HCT116 (cell line): ENCODE measurements around the gene BAD.

Source experiments
- CTCF ChIP-seq, 3 experiments: fragments of 200-600 bp in 1 of 3; sonication (generic) in 1 of 3; IDR thresholded peaks in 2 of 3; conservative IDR thresholded peaks in 1 of 3; 2 replicates each; pipeline ENCODE4 v1.5.1; 2012 to 2017; ENCODE audit warnings: low read depth in 2 of 3, low read length in 2 of 3, antibody characterized with exemption in 1 of 3, borderline replicate concordance in 1 of 3, control low read depth in 1 of 3, mild to moderate bottlenecking in 1 of 3, mixed read lengths in 1 of 3, mixed run types in 1 of 3, moderate library complexity in 1 of 3; ENCODE audit not compliant: insufficient read depth in 1 of 3
- EGR1 ChIP-seq: IDR thresholded peaks from 2 replicates; pipeline ENCODE4 v1.6.1; 2012; ENCODE audit warnings: low read depth
- EZH2 ChIP-seq: fragments of 200-600 bp; sonication (generic); IDR thresholded peaks from 2 replicates; pipeline ENCODE4 v1.6.1; 2017; ENCODE audit warnings: antibody characterized with exemption, mixed run types
- FOSL1 ChIP-seq: IDR thresholded peaks from 2 replicates; pipeline ENCODE4 v1.6.1; 2012; ENCODE audit warnings: low read depth
- JUND ChIP-seq: IDR thresholded peaks from 2 replicates; pipeline ENCODE4 v1.6.1; 2012
- POLR2A ChIP-seq: IDR thresholded peaks from 2 replicates; pipeline ENCODE4 v1.7.0; 2011; ENCODE audit warnings: borderline replicate concordance; ENCODE audit not compliant: insufficient read depth, insufficient read length; ENCODE audit errors: extremely low read depth
- POLR2AphosphoS5 ChIP-seq: IDR thresholded peaks from 2 replicates; pipeline ENCODE4 v1.6.1; 2011; ENCODE audit warnings: mild to moderate bottlenecking, low read depth, low read length, moderate library complexity
- SIN3A ChIP-seq: IDR thresholded peaks from 2 replicates; pipeline ENCODE4 v1.6.1; 2012; ENCODE audit warnings: low read depth
- SRF ChIP-seq: IDR thresholded peaks from 2 replicates; pipeline ENCODE4 v1.6.1; 2012; ENCODE audit warnings: low read depth

DNA sequence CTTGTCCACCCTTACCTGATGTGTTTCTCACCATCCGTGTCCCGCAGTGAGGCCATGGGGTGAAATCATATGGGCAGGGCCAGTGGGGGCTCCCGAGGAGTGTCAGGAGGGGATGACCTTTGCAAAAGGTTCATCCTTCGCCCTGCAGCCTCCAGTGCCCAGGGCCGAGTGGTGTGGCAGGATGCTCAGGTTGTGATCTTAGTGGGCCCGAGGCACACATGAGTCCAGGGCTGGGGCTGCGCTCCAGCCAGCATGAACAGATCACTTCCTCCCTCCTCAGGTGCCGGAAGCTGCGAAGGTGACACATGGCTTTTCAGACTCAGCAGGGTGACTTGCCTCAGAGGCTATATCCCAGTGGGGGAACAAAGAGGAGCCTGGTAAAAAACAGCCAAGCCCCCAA, 46.4 kb downstream of the BAD start:
- TF ChIP-seq CTCF (IDR thresholded peaks at IDR 0.05 in 2 of 3, conservative IDR thresholded peaks at IDR 0.05 in 1 of 3; ENCODE audit: borderline replicate concordance in 1 of 3, insufficient read depth in 1 of 3, low read depth in 2 of 3, low read length in 2 of 3) (no peak), EZH2 (no peak), POLR2A (no peak), SIN3A (no peak), JUND (no peak), SRF (no peak), FOSL1 (no peak), POLR2AphosphoS5 (no peak), EGR1 (no peak)
